ENCODE results near the gene COMMD3. TPM values are rescaled to one million over a fixed set of nuclear protein-coding genes. Genes with fewer than 3 reads are reported as not detected.
A peak's percentile ranks its signal among the peaks of the same experiment; 100 is the strongest.

Gene COMMD3
- total and polyA plus RNA-seq, 9 of the 15 experiments (the other 6 are each of a cell fraction or from before 2014, with no cell fraction given) = 50.7 to 217 (median 80.1) TPM

- Histone ChIP-seq H3K4me3 (peak overlapping the region; percentile 77; the same call in 1 of the 2 replicates), H3K27me3 (ENCODE audit: control insufficient read depth in 2 of 2, insufficient read depth in 2 of 2, low read length in 2 of 2) (no peaks in the 10 kb centered on the region), H3K27ac (ENCODE audit: extremely low read depth, low read depth, low read length) (peak overlapping the region; percentile 95), H4K20me1 (replicated peaks; ENCODE audit: control insufficient read depth, insufficient read depth, low read length) (no peaks in the 10 kb centered on the region), H3K9ac (ENCODE audit: insufficient read depth in 1 of 2, low read depth in 2 of 2, low read length in 2 of 2) (peak overlapping the region in 1 of 2 experiments; percentile 84; a peak in 2 of 4 replicates), H3K79me2 (ENCODE audit: control insufficient read depth, insufficient read depth, low read length) (peaks cover 48% of the 10 kb centered on the region), H3K9me3 (replicated peaks; ENCODE audit: control insufficient read depth, insufficient read depth, low read depth, low read length) (no peaks in the 10 kb centered on the region), H3K9me1 (ENCODE audit: control insufficient read depth, insufficient read depth, low read length) (no peaks in the 10 kb centered on the region), H3K4me1 (replicated peaks in 1 of 2; ENCODE audit: control insufficient read depth in 2 of 2, insufficient read depth in 2 of 2, low read length in 2 of 2) (peaks cover 8 to 13% of the 10 kb centered on the region in 2 experiments; a peak in 3 of 5 replicates), H3K36me3 (ENCODE audit: control insufficient read depth, insufficient read depth, low read length) (no peaks in the 10 kb centered on the region; the same call in 2 of the 3 replicates), H2AFZ (ENCODE audit: low read depth, low read length) (peak overlapping the region; percentile 93), H3K4me2 (ENCODE audit: insufficient read depth, low read length) (peak overlapping the region; percentile 97)
- intact Hi-C loops (cut with micrococcal nuclease) (loop anchor here (5.0 to 10.0 kb wide), 2 partner anchors 740 to 788 kb away; partner anchors contain the start of gene SKIDA1), in situ Hi-C loops (cut with MboI) (no loop called here)
- 0% methylated on average over 2 of the region's 2 CpGs for WGBS (ENCODE audit: insufficient coverage, low coverage, missing lambda C conversion rate)
- DNase-seq (ENCODE audit: extremely low read depth in 1 of 4, low spot score in 3 of 4) (peak in 1 of 4 experiments; percentile 2), FAIRE-seq (no peak), ATAC-seq (peak; percentile 11)
- CTCF ChIA-PET (ENCODE audit: low intra/inter-chr PET ratio) = no interaction called here
- BruUV-seq (replicated peaks) = TSS peak; percentile 56
- POLR2A ChIA-PET = interaction anchor here (0.6 to 3.0 kb wide), 4 partner anchors 11 to 86 kb away, joined by 3 to 25 read pairs (median 3); no protein-coding TSS in a partner anchor
- TF ChIP-seq SOX6 (IDR thresholded peaks at IDR 0.05) = no peak
- no peak for TF ChIP-seq ATF4 (CRISPR knock-in tag; IDR thresholded peaks at IDR 0.05)
- TF ChIP-seq MYNN (IDR thresholded peaks at IDR 0.05) = no peak
- TF ChIP-seq MYNN (CRISPR knock-in tag; IDR thresholded peaks at IDR 0.05) = no peak
- TF ChIP-seq EWSR1 (IDR thresholded peaks at IDR 0.05; ENCODE audit: borderline replicate concordance, low read depth, partially characterized antibody) = no peak
- no peak for TF ChIP-seq TBL1XR1 (IDR thresholded peaks at IDR 0.05; ENCODE audit: low read length in 2 of 2)
- TF ChIP-seq KDM4B (IDR thresholded peaks at IDR 0.05; ENCODE audit: borderline replicate concordance in 2 of 2, low read depth in 1 of 2) = no peak
- TF ChIP-seq ZKSCAN3 (CRISPR knock-in tag; IDR thresholded peaks at IDR 0.05) = no peak
- 0 out of 2 replicates have a peak, but pooled peaks have one; percentile 27 for TF ChIP-seq LEF1 (IDR thresholded peaks at IDR 0.05)
- TF ChIP-seq BDP1 (IDR thresholded peaks at IDR 0.05; ENCODE audit: insufficient read depth, insufficient read length) = no peak
- TF ChIP-seq ATF6 (CRISPR knock-in tag; IDR thresholded peaks at IDR 0.05) = no peak
- no peak for TF ChIP-seq ZNF146 (CRISPR knock-in tag; IDR thresholded peaks at IDR 0.05; ENCODE audit: unreplicated experiment)
- no peak for TF ChIP-seq YY1 (IDR thresholded peaks at IDR 0.05; ENCODE audit: borderline replicate concordance in 1 of 3, control insufficient read depth in 1 of 3, extremely low read depth in 1 of 3, insufficient read depth in 3 of 3, insufficient read length in 1 of 3, insufficient replicate concordance in 2 of 3, low read depth in 1 of 3, low read length in 2 of 3)
- TF ChIP-seq ZNF655 (CRISPR knock-in tag; IDR thresholded peaks at IDR 0.05) = no peak
- no peak for TF ChIP-seq MEF2A (IDR thresholded peaks at IDR 0.05; ENCODE audit: control insufficient read depth, low read depth, low read length)
- no peak for TF ChIP-seq KLF16 (IDR thresholded peaks at IDR 0.05)
- TF ChIP-seq CEBPG (CRISPR knock-in tag; IDR thresholded peaks at IDR 0.05) = no peak
- TF ChIP-seq CEBPG (tag; conservative IDR thresholded peaks at IDR 0.05 in 1 of 2, IDR thresholded peaks at IDR 0.05 in 1 of 2) = peak; percentile 69 to 91
Observed at GRCh38 chr10:22314852-22315251, 1.3 kb upstream of the COMMD3 start.

All from K562 (cell line).